ENCODE results near the gene YEATS4. TPM values are rescaled to one million over a fixed set of nuclear protein-coding genes. Genes with fewer than 3 reads are reported as not detected.

YEATS4 gene
- total RNA-seq, 1 donor = 20.3 TPM

GRCh38 chr12:69348162-69348938 is 11.2 kb upstream of the YEATS4 start, which contains the start of gene LYZ:
TSS of gene LYZ (plus strand) at chr12:69348381. CDS start at chr12:69348409, 28 bp downstream.
- no peaks in the 10 kb centered on the region for H3K4me1 ChIP-seq (ENCODE audit: insufficient read depth, low read length)
- H3K9me3 ChIP-seq (ENCODE audit: low read depth, low read length) = no peaks in the 10 kb centered on the region
- TF ChIP-seq CTCF (IDR thresholded peaks at IDR 0.05; ENCODE audit: extremely low read depth, low read depth, low read length) = no peak
- no peak within 1 kb of the TSS for H2AFZ ChIP-seq (ENCODE audit: low read length)
- no peak for DNase-seq (ENCODE audit: insufficient read length, low spot score, missing footprints)
- H3K4me3 ChIP-seq (ENCODE audit: insufficient read depth, low read length) = no peak within 1 kb of the TSS
- H3K27ac ChIP-seq (ENCODE audit: low read depth, low read length) = no peak within 1 kb of the TSS
- no peaks in the 10 kb centered on the region for H3K79me2 ChIP-seq (ENCODE audit: insufficient read depth, low read length)
- H4K20me1 ChIP-seq (ENCODE audit: insufficient read depth, low read length) = no peaks in the 10 kb centered on the region
- H3K36me3 ChIP-seq (ENCODE audit: insufficient read depth, low read length) = no peaks in the 10 kb centered on the region
- no peak within 1 kb of the TSS for H3K4me2 ChIP-seq (ENCODE audit: insufficient read depth, low read length)
- H3K27me3 ChIP-seq (ENCODE audit: insufficient read depth, low read length) = peaks cover 10% of the 10 kb centered on the region

DNA sequence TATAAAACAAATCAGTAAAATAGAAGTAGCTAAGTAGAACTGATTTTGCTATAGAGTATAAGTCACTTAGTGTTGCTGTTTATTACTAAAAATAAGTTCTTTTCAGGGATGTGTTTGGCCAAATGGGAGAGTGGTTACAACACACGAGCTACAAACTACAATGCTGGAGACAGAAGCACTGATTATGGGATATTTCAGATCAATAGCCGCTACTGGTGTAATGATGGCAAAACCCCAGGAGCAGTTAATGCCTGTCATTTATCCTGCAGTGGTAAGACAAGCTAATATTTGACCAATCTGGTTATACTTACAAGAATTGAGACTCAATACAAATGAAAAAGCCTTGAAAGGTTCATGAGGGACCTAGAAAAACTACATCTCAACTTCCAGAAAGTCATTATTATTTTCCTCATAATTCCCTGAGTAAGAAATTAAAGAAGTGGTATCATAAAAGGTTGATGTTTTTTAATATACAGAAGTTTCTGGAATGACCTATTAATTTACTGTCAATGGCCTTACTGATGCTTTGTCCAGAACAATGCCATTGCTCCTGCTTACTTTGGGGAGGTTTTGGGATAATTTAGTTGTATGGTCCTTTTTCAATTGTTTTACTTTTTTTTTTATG is 9.4 kb upstream of the YEATS4 start:
- Histone ChIP-seq H3K79me2 (ENCODE audit: insufficient read depth, low read length) (no peaks in the 10 kb centered on the region), H3K27me3 (ENCODE audit: insufficient read depth, low read length) (peaks cover 10% of the 10 kb centered on the region), H3K27ac (ENCODE audit: low read depth, low read length) (no peak overlapping the region), H3K4me2 (ENCODE audit: insufficient read depth, low read length) (no peak overlapping the region), H3K36me3 (ENCODE audit: insufficient read depth, low read length) (no peaks in the 10 kb centered on the region), H3K9me3 (ENCODE audit: low read depth, low read length) (no peaks in the 10 kb centered on the region), H3K4me1 (ENCODE audit: insufficient read depth, low read length) (no peaks in the 10 kb centered on the region), H3K4me3 (ENCODE audit: insufficient read depth, low read length) (no peak overlapping the region), H2AFZ (ENCODE audit: low read length) (no peak overlapping the region), H4K20me1 (ENCODE audit: insufficient read depth, low read length) (no peaks in the 10 kb centered on the region)
- DNase-seq (ENCODE audit: insufficient read length, low spot score, missing footprints) = no peak
- TF ChIP-seq CTCF (IDR thresholded peaks at IDR 0.05; ENCODE audit: extremely low read depth, low read depth, low read length) = no peak

DNA sequence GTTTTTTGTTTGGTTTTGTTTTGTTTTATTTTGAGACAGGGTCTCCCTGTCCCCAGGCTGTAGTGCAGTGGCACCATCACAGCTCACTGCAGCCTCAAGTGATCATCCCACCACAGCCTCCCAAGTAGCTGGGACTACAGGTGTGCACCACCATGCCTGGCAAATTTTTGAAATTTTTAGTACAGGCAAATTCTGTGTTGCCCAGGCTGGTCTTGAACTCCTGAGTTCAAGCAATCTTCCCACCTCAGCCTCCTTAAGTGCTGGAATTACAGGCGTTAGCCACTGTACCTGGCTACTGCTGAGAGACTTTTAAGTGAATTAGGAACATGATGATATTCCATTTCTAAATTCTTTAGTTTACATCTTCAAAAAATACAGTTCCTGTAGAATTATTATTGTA is 8.8 kb upstream of the YEATS4 start:
- Histone ChIP-seq H3K4me1 (ENCODE audit: insufficient read depth, low read length) (no peaks in the 10 kb centered on the region), H2AFZ (ENCODE audit: low read length) (no peak overlapping the region), H3K4me3 (ENCODE audit: insufficient read depth, low read length) (no peak overlapping the region), H3K9me3 (ENCODE audit: low read depth, low read length) (no peaks in the 10 kb centered on the region), H3K4me2 (ENCODE audit: insufficient read depth, low read length) (no peak overlapping the region), H4K20me1 (ENCODE audit: insufficient read depth, low read length) (no peaks in the 10 kb centered on the region), H3K79me2 (ENCODE audit: insufficient read depth, low read length) (no peaks in the 10 kb centered on the region), H3K27ac (ENCODE audit: low read depth, low read length) (no peak overlapping the region), H3K27me3 (ENCODE audit: insufficient read depth, low read length) (peaks cover 10% of the 10 kb centered on the region), H3K36me3 (ENCODE audit: insufficient read depth, low read length) (no peaks in the 10 kb centered on the region)
- DNase-seq (ENCODE audit: insufficient read length, low spot score, missing footprints) = no peak
- TF ChIP-seq CTCF (IDR thresholded peaks at IDR 0.05; ENCODE audit: extremely low read depth, low read depth, low read length) = no peak
